Neural progenitor cell (in vitro differentiated cells): ENCODE data around the gene FGFRL1. TPM values are rescaled to one million over a fixed set of nuclear protein-coding genes. Genes with fewer than 3 reads are reported as not detected.

Source experiments
- DNase-seq: peaks from one replicate; pipeline ENCODE4 v3.0.0-alpha.2; 2016; ENCODE audit warnings: low spot score
- H2AFZ ChIP-seq: fragments of 200-600 bp; sonication (generic); replicated peaks from 2 replicates; pipeline ENCODE4 v1.6.1; 2016; ENCODE audit warnings: antibody characterized with exemption
- H3F3A ChIP-seq: fragments of 200-600 bp; sonication (generic); 2 replicates; pipeline ENCODE4 v1.6.1; 2016; ENCODE audit warnings: antibody characterized with exemption, low read depth
- H3K27ac ChIP-seq: fragments of 200-600 bp; sonication (generic); 2 replicates; pipeline ENCODE4 v1.5.1; 2016; ENCODE audit warnings: mild to moderate bottlenecking
- H3K27me3 ChIP-seq: fragments of 200-600 bp; sonication (generic); 2 replicates; pipeline ENCODE4 v1.6.1; 2016; ENCODE audit warnings: mild to moderate bottlenecking, moderate library complexity
- H3K36me3 ChIP-seq: fragments of 200-600 bp; sonication (generic); 2 replicates; pipeline ENCODE4 v1.5.1; 2016
- H3K4me1 ChIP-seq: fragments of 200-600 bp; sonication (generic); 2 replicates; pipeline ENCODE4 v1.6.1; 2016; ENCODE audit warnings: mixed run types
- H3K4me2 ChIP-seq: fragments of 200-600 bp; sonication (generic); 2 replicates; pipeline ENCODE4 v1.6.1; 2016
- H3K4me3 ChIP-seq: fragments of 200-600 bp; sonication (generic); 2 replicates; pipeline ENCODE4 v1.5.1; 2016
- H3K79me2 ChIP-seq: fragments of 200-600 bp; sonication (generic); 2 replicates; pipeline ENCODE4 v1.6.1; 2016; ENCODE audit warnings: low read depth
- H3K9ac ChIP-seq: fragments of 200-600 bp; sonication (generic); 2 replicates; pipeline ENCODE4 v1.6.1; 2016
- H3K9me3 ChIP-seq: fragments of 200-600 bp; sonication (generic); 2 replicates; pipeline ENCODE4 v1.5.1; 2016; ENCODE audit warnings: low read depth
- H4K20me1 ChIP-seq: fragments of 200-600 bp; sonication (generic); 2 replicates; pipeline ENCODE4 v1.6.1; 2016; ENCODE audit warnings: low read depth
- H3K27ac Mint-ChIP-seq: 3 replicates; pipeline ENCODE4 v1.8.0; 2021; ENCODE audit warnings: mixed read lengths
- H3K27me3 Mint-ChIP-seq: 2 replicates; pipeline ENCODE4 v1.8.0; 2022; ENCODE audit warnings: low read depth, mild to moderate bottlenecking, inconsistent platforms, moderate library complexity, mixed read lengths; ENCODE audit not compliant: insufficient read depth
- H3K36me3 Mint-ChIP-seq: 3 replicates; pipeline ENCODE4 v1.8.0; 2021; ENCODE audit warnings: mixed read lengths
- H3K4me1 Mint-ChIP-seq: 3 replicates; pipeline ENCODE4 v1.8.0; 2021; ENCODE audit warnings: mixed read lengths
- H3K4me3 Mint-ChIP-seq: 3 replicates; pipeline ENCODE4 v1.8.0; 2021; ENCODE audit warnings: mild to moderate bottlenecking, moderate library complexity, mixed read lengths
- H3K9me3 Mint-ChIP-seq: 3 replicates; pipeline ENCODE4 v1.8.0; 2020; ENCODE audit warnings: mixed read lengths
- CTCF ChIP-seq: fragments of 200-600 bp; sonication (generic); IDR thresholded peaks from 2 replicates; pipeline ENCODE4 v1.5.1; 2017; ENCODE audit warnings: antibody characterized with exemption, mild to moderate bottlenecking
- EZH2 ChIP-seq: fragments of 200-600 bp; sonication (generic); IDR thresholded peaks from 2 replicates; pipeline ENCODE4 v1.6.1; 2017; ENCODE audit warnings: antibody characterized with exemption, mild to moderate bottlenecking, moderate library complexity
- EZH2phosphoT487 ChIP-seq: fragments of 200-600 bp; sonication (generic); IDR thresholded peaks from 2 replicates; pipeline ENCODE4 v1.6.1; 2017; ENCODE audit warnings: antibody characterized with exemption
- total RNA-seq: library from RNA; depleted of rRNA; stranded (reverse); fragments of >200 nt; gene quantifications from 2 replicates; pipeline ENCODE4 v1.2.3, GENCODE V29; 2015; ENCODE audit warnings: low replicate concordance

Gene FGFRL1
- total RNA-seq, 1 donor from 2014 or later: 9.6 TPM

GRCh38 chr4:1048773-1049590 is 37.6 kb downstream of the FGFRL1 start:
- peak overlapping the region; percentile 67 for H3K27ac Mint-ChIP-seq
- TF ChIP-seq EZH2phosphoT487 (no peak), CTCF (no peak), EZH2 (no peak)
- DNase-seq: peak; percentile 1

GRCh38 chr4:1049591-1049905 is 38.1 kb downstream of the FGFRL1 start:
- Mint-ChIP-seq H3K4me3 (no peak overlapping the region), H3K27ac (no peak overlapping the region), H3K27me3 (peaks cover 47% of the 10 kb centered on the region), H3K9me3 (peaks cover 8% of the 10 kb centered on the region), H3K4me1 (peaks cover 32% of the 10 kb centered on the region), H3K36me3 (peaks cover 2% of the 10 kb centered on the region)
- Histone ChIP-seq H3K4me2 (no peak overlapping the region), H3K4me1 (no peaks in the 10 kb centered on the region), H3K9ac (no peak overlapping the region), H3K36me3 (no peaks in the 10 kb centered on the region), H2AFZ (no peak overlapping the region), H4K20me1 (no peaks in the 10 kb centered on the region), H3K79me2 (no peaks in the 10 kb centered on the region), H3K4me3 (no peak overlapping the region), H3K27ac (no peak overlapping the region), H3K9me3 (no peaks in the 10 kb centered on the region), H3K27me3 (peaks cover 95% of the 10 kb centered on the region), H3F3A (peaks cover 6% of the 10 kb centered on the region)
- peak; percentile 5 for DNase-seq
- TF ChIP-seq EZH2 (no peak), EZH2phosphoT487 (no peak), CTCF (no peak)

More at GRCh38 chr4:1048773-1049590, 37.6 kb downstream of the FGFRL1 start:
- H3K36me3 ChIP-seq: no peaks in the 10 kb centered on the region
- no peak overlapping the region for H2AFZ ChIP-seq
- H3K9me3 ChIP-seq: no peaks in the 10 kb centered on the region
- no peak overlapping the region for H3K4me2 ChIP-seq
- no peaks in the 10 kb centered on the region for H4K20me1 ChIP-seq
- H3K4me1 ChIP-seq: no peaks in the 10 kb centered on the region
- no peaks in the 10 kb centered on the region for H3K79me2 ChIP-seq
- H3K9ac ChIP-seq: no peak overlapping the region
- H3F3A ChIP-seq: peaks cover 6% of the 10 kb centered on the region
- Mint-ChIP-seq H3K4me1 (peaks cover 35% of the 10 kb centered on the region), H3K36me3 (peaks cover 2% of the 10 kb centered on the region), H3K27me3 (peaks cover 48% of the 10 kb centered on the region), H3K4me3 (no peak overlapping the region), H3K9me3 (peaks cover 8% of the 10 kb centered on the region)
- no peak overlapping the region for H3K27ac ChIP-seq
- H3K27me3 ChIP-seq: peaks cover 96% of the 10 kb centered on the region
- H3K4me3 ChIP-seq: no peak overlapping the region

GRCh38 chr4:1050486-1051213 is 39.2 kb downstream of the FGFRL1 start:
- Mint-ChIP-seq H3K4me1 (peaks cover 29% of the 10 kb centered on the region), H3K4me3 (no peak overlapping the region), H3K36me3 (peaks cover 2% of the 10 kb centered on the region), H3K27ac (no peak overlapping the region), H3K27me3 (peaks cover 37% of the 10 kb centered on the region), H3K9me3 (peaks cover 8% of the 10 kb centered on the region)
- H2AFZ ChIP-seq: no peak overlapping the region
- H3K27me3 ChIP-seq: peaks cover 95% of the 10 kb centered on the region
- peaks cover 6% of the 10 kb centered on the region for H3F3A ChIP-seq
- peak overlapping the region; percentile 38 for H3K4me2 ChIP-seq
- no peaks in the 10 kb centered on the region for H4K20me1 ChIP-seq
- DNase-seq: peak; percentile 82
- no peaks in the 10 kb centered on the region for H3K79me2 ChIP-seq
- H3K9ac ChIP-seq: no peak overlapping the region
- TF ChIP-seq CTCF (peak; percentile 71), EZH2phosphoT487 (no peak), EZH2 (no peak)
- H3K9me3 ChIP-seq: no peaks in the 10 kb centered on the region
- no peaks in the 10 kb centered on the region for H3K36me3 ChIP-seq
- no peak overlapping the region for H3K27ac ChIP-seq
- no peak overlapping the region for H3K4me3 ChIP-seq
- H3K4me1 ChIP-seq: peaks cover 4% of the 10 kb centered on the region
